ENCODE results near the gene KCNJ14. TPM values are rescaled to one million over a fixed set of nuclear protein-coding genes. Genes with fewer than 3 reads are reported as not detected.

KCNJ14 gene
- total RNA-seq, 1 donor from 2014 or later = 2.2 TPM

DNA sequence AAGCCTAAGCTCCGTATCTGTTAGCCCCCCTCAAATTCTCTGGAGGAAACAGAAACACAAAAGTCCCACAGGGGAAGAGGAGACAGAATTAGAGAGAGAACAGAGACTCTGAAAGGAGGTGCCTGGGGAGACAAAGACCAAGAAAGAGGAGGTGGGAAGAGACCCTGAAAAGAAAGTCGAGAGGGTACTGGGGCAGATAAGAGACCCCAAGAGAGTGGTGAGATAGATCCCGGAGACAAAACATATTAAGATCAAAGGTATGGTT lies 10.5 kb upstream of the KCNJ14 start:
- ChIA-PET CTCF (interaction anchor here (0.8 to 2.0 kb wide), 4 partner anchors 45 to 139 kb away, joined by 3 to 7 read pairs (median 4); partner anchors contain the start of gene KDELR1), POLR2A (interaction anchor here (1.0 to 2.2 kb wide), 4 partner anchors 45 to 123 kb away, joined by 3 to 7 read pairs (median 4); partner anchors contain the start of genes SYNGR4 and TMEM143)
- peaks cover 35% of the 10 kb centered on the region for H3K4me1 Mint-ChIP-seq
- H3K27me3 Mint-ChIP-seq = peaks cover 19% of the 10 kb centered on the region
- no peak for DNase-seq
- peak overlapping the region; percentile 96 for H3K4me3 Mint-ChIP-seq
- ATAC-seq (ENCODE audit: low read depth) = no peak
- peaks cover 39% of the 10 kb centered on the region for H3K36me3 Mint-ChIP-seq (ENCODE audit: low read depth)
- intact Hi-C loops (cut with micrococcal nuclease) = loop anchor here (1.0 kb wide), 8 partner anchors 24 to 174 kb away; partner anchors contain the start of genes CYTH2, KDELR1, RPL18 and SPHK2
- H3K27ac Mint-ChIP-seq = peak overlapping the region; percentile 95
- TF ChIP-seq, protein P1, sequence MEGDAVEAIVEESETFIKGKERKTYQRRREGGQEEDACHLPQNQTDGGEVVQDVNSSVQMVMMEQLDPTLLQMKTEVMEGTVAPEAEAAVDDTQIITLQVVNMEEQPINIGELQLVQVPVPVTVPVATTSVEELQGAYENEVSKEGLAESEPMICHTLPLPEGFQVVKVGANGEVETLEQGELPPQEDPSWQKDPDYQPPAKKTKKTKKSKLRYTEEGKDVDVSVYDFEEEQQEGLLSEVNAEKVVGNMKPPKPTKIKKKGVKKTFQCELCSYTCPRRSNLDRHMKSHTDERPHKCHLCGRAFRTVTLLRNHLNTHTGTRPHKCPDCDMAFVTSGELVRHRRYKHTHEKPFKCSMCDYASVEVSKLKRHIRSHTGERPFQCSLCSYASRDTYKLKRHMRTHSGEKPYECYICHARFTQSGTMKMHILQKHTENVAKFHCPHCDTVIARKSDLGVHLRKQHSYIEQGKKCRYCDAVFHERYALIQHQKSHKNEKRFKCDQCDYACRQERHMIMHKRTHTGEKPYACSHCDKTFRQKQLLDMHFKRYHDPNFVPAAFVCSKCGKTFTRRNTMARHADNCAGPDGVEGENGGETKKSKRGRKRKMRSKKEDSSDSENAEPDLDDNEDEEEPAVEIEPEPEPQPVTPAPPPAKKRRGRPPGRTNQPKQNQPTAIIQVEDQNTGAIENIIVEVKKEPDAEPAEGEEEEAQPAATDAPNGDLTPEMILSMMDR (IDR thresholded peaks at IDR 0.05) = no peak
- no peaks in the 10 kb centered on the region for H3K9me3 Mint-ChIP-seq

DNA sequence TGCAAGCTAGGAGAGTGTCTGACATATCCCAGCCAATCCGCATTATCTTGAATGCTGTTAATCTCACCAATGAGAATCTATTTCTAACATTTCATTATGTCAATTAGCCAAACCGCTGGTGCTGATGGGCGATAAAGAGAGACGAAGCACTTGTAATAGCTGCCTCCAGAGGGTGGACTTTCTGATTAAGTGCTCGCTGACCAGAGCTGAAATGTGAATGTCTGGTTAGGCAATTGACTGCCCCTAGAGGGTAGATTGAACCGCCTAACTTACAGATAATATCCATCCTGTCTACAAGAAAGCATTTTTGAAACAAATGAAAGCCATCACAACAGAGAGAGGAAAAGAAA lies 10.1 kb upstream of the KCNJ14 start:
- Mint-ChIP-seq H3K4me3 (peak overlapping the region; percentile 96), H3K27me3 (peaks cover 19% of the 10 kb centered on the region), H3K4me1 (peaks cover 35% of the 10 kb centered on the region), H3K36me3 (ENCODE audit: low read depth) (peaks cover 41% of the 10 kb centered on the region), H3K9me3 (no peaks in the 10 kb centered on the region), H3K27ac (peak overlapping the region; percentile 95)
- peak; percentile 37 for ATAC-seq (ENCODE audit: low read depth)
- TF ChIP-seq, protein P1 (IDR thresholded peaks at IDR 0.05) = no peak
- CTCF ChIA-PET = interaction anchor here (0.8 to 2.0 kb wide), 5 partner anchors 44 to 174 kb away, joined by 3 to 7 read pairs (median 4); partner anchors contain the start of genes KDELR1 and SPHK2
- POLR2A ChIA-PET = interaction anchor here (0.6 to 2.2 kb wide), 7 partner anchors 25 to 204 kb away, joined by 3 to 7 read pairs (median 4); partner anchors contain the start of genes GRIN2D, SYNGR4 and TMEM143
- no peak for DNase-seq
- intact Hi-C loops (cut with micrococcal nuclease) = loop anchor here (1.0 kb wide), 8 partner anchors 24 to 174 kb away; partner anchors contain the start of genes CYTH2, KDELR1, RPL18 and SPHK2

DNA sequence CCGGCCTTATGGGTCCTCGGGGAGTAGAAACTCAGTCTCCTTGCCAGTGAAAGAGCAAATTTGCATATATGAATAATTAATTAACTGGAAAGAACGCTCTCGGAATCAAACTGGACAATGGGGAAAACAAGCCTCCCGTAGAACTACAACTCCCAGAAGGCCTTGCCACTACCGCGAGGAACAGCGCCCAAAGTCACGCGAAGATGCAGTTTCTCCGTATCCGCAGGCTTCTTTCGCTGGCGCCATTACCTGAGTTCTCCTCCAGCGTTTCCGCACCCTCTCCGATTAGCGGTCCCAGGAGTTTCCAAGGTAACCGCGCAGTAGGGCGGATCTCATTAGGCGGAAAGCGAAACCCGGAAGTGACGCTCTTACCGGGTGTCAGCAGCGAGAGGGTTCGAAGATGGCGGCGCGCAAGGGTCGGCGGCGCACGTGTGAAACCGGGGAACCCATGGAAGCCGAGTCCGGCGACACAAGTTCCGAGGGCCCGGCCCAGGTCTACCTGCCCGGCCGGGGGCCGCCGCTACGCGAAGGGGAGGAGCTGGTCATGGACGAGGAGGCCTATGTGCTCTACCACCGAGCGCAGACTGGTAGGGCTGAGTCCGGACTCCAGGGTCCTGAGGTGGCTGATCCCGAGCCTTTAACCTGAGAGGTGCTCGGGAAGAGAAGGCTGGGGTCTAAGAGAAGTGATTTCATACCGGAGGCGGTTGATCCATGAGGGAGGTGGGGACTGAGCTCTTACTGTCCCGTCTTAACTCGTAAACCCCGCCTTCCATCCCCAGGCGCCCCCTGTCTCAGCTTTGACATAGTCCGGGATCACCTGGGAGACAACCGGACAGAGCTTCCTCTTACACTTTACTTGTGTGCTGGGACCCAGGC lies 9.5 kb upstream of the KCNJ14 start, which contains the start of gene GRWD1:
TSS of gene GRWD1 (plus strand) at position 378 of the 876 bp plus-strand sequence. CDS start at position 401, 23 bp downstream.
- Mint-ChIP-seq H3K9me3 (no peaks in the 10 kb centered on the region), H3K4me3 (peak within 1 kb of the TSS; percentile 96), H3K36me3 (ENCODE audit: low read depth) (peaks cover 47% of the 10 kb centered on the region), H3K27ac (peak within 1 kb of the TSS; percentile 95), H3K27me3 (peaks cover 19% of the 10 kb centered on the region), H3K4me1 (peaks cover 35% of the 10 kb centered on the region)
- peak; percentile 78 for DNase-seq
- intact Hi-C loops (cut with micrococcal nuclease) = loop anchor here (1.0 kb wide), 8 partner anchors 23 to 173 kb away; partner anchors contain the start of genes CYTH2, KDELR1, RPL18 and SPHK2
- ChIA-PET CTCF (interaction anchor here (0.8 to 2.0 kb wide), 5 partner anchors 44 to 174 kb away, joined by 3 to 7 read pairs (median 4); partner anchors contain the start of genes KDELR1 and SPHK2), POLR2A (interaction anchor here (0.6 to 2.2 kb wide), 12 partner anchors 12 to 1006 kb away, joined by 3 to 7 read pairs (median 4); partner anchors contain the start of genes GRIN2D, KDELR1, SYNGR4 and TMEM143)
- ATAC-seq (ENCODE audit: low read depth) = peak; percentile 89
- TF ChIP-seq, protein P1 (IDR thresholded peaks at IDR 0.05) = no peak

GRCh38 chr19:48446579-48446978 lies 8.8 kb upstream of the KCNJ14 start:
- Mint-ChIP-seq H3K4me1 (peaks cover 35% of the 10 kb centered on the region), H3K27me3 (peaks cover 15% of the 10 kb centered on the region), H3K27ac (peak overlapping the region; percentile 95), H3K9me3 (no peaks in the 10 kb centered on the region), H3K36me3 (ENCODE audit: low read depth) (peaks cover 55% of the 10 kb centered on the region), H3K4me3 (peak overlapping the region; percentile 96)
- ATAC-seq (ENCODE audit: low read depth) (no peak), DNase-seq (no peak)
- CTCF ChIA-PET = interaction anchor here (1.9 to 2.0 kb wide), 2 partner anchors 43 to 112 kb away, joined by 4 to 5 read pairs; no protein-coding TSS in a partner anchor
- TF ChIP-seq, protein P1 (IDR thresholded peaks at IDR 0.05) = no peak
- POLR2A ChIA-PET = interaction anchor here (0.6 to 2.2 kb wide), 7 partner anchors 14 to 1006 kb away, joined by 3 to 7 read pairs (median 3); partner anchors contain the start of genes GRIN2D, KDELR1, SYNGR4 and TMEM143
- intact Hi-C loops (cut with micrococcal nuclease) = no loop called here
